Astrocyte (in vitro differentiated cells and primary cell): ENCODE data around the gene BMP6. TPM values are rescaled to one million over a fixed set of nuclear protein-coding genes. Genes with fewer than 3 reads are reported as not detected.

ENCODE experiments used
- DNase-seq: peaks from one replicate; pipeline ENCODE4 v3.0.0-alpha.2; 2010; ENCODE audit warnings: low read depth
- FAIRE-seq: peaks from 2 replicates; lab custom pipeline; 2011; peaks lifted over from hg19 to GRCh38; lab: Jason Lieb, UNC
- H2AFZ ChIP-seq: 2 replicates; pipeline ENCODE4 v1.6.0; 2012; ENCODE audit warnings: low read depth, low read length, inconsistent platforms
- H3K27ac ChIP-seq: 2 replicates; pipeline ENCODE4 v1.5.1; 2011; ENCODE audit warnings: low read depth, low read length, inconsistent platforms
- H3K27me3 ChIP-seq: 2 replicates; pipeline ENCODE4 v1.6.0; 2011; ENCODE audit warnings: low read length, inconsistent platforms; ENCODE audit not compliant: insufficient read depth
- H3K36me3 ChIP-seq: 2 replicates; pipeline ENCODE4 v1.5.1; 2011; ENCODE audit warnings: low read length, inconsistent platforms; ENCODE audit not compliant: insufficient read depth
- H3K4me1 ChIP-seq: 2 replicates; pipeline ENCODE4 v1.5.1; 2011; ENCODE audit warnings: low read length, inconsistent platforms; ENCODE audit not compliant: insufficient read depth
- H3K4me2 ChIP-seq: 2 replicates; pipeline ENCODE4 v1.6.0; 2012; ENCODE audit warnings: low read length, inconsistent platforms
- H3K4me3 ChIP-seq: 2 replicates; pipeline ENCODE4 v1.5.1; 2011; ENCODE audit warnings: low read depth, mild to moderate bottlenecking, low read length, inconsistent platforms; ENCODE audit not compliant: insufficient read depth
- H3K79me2 ChIP-seq: 2 replicates; pipeline ENCODE4 v1.6.0; 2012; ENCODE audit warnings: mild to moderate bottlenecking, low read length, inconsistent platforms; ENCODE audit not compliant: insufficient read depth
- H3K9ac ChIP-seq: 2 replicates; pipeline ENCODE4 v1.6.0; 2012; ENCODE audit warnings: mild to moderate bottlenecking, low read length, inconsistent platforms
- H3K9me3 ChIP-seq: 2 replicates; pipeline ENCODE4 v1.5.1; 2012; ENCODE audit warnings: low read depth, mild to moderate bottlenecking, low read length, inconsistent platforms; ENCODE audit not compliant: insufficient read depth
- H4K20me1 ChIP-seq: 2 replicates; pipeline ENCODE4 v1.6.0; 2012; ENCODE audit warnings: low read length, inconsistent platforms; ENCODE audit not compliant: insufficient read depth
- H3K27ac Mint-ChIP-seq: one replicate; pipeline ENCODE4 v1.8.0; 2021; ENCODE audit warnings: mild to moderate bottlenecking, mixed read lengths; ENCODE audit not compliant: unreplicated experiment
- H3K27me3 Mint-ChIP-seq: one replicate; pipeline ENCODE4 v1.8.0; 2021; ENCODE audit warnings: low read depth, mixed read lengths; ENCODE audit not compliant: unreplicated experiment
- H3K36me3 Mint-ChIP-seq: one replicate; pipeline ENCODE4 v1.8.0; 2021; ENCODE audit warnings: low read depth, mixed read lengths; ENCODE audit not compliant: unreplicated experiment
- H3K4me1 Mint-ChIP-seq: one replicate; pipeline ENCODE4 v1.8.0; 2021; ENCODE audit warnings: low read depth, mixed read lengths; ENCODE audit not compliant: unreplicated experiment
- H3K4me3 Mint-ChIP-seq: one replicate; pipeline ENCODE4 v1.8.0; 2021; ENCODE audit warnings: mild to moderate bottlenecking, moderate library complexity, mixed read lengths; ENCODE audit not compliant: unreplicated experiment
- H3K9me3 Mint-ChIP-seq: one replicate; pipeline ENCODE4 v1.8.0; 2021; ENCODE audit warnings: mild to moderate bottlenecking, mixed read lengths; ENCODE audit not compliant: unreplicated experiment
- EZH2 ChIP-seq: IDR thresholded peaks from 2 replicates; pipeline ENCODE4 v1.6.1; 2012; ENCODE audit warnings: mild to moderate bottlenecking, low read length, inconsistent platforms; ENCODE audit not compliant: insufficient read depth
- total RNA-seq: library from RNA; stranded (reverse); gene quantifications from 2 replicates; pipeline ENCODE4 v1.2.1, GENCODE V29; 2021
- TF ChIP-seq, protein P1 (sequence below): IDR thresholded peaks from 2 replicates; pipeline ENCODE4 v1.5.1; 2011; ENCODE audit warnings: low read depth, mild to moderate bottlenecking, inconsistent platforms, low read length, moderate library complexity; ENCODE audit not compliant: insufficient read depth

The BMP6 gene
- total RNA-seq, 1 donor from 2014 or later: 2.8 TPM

DNA sequence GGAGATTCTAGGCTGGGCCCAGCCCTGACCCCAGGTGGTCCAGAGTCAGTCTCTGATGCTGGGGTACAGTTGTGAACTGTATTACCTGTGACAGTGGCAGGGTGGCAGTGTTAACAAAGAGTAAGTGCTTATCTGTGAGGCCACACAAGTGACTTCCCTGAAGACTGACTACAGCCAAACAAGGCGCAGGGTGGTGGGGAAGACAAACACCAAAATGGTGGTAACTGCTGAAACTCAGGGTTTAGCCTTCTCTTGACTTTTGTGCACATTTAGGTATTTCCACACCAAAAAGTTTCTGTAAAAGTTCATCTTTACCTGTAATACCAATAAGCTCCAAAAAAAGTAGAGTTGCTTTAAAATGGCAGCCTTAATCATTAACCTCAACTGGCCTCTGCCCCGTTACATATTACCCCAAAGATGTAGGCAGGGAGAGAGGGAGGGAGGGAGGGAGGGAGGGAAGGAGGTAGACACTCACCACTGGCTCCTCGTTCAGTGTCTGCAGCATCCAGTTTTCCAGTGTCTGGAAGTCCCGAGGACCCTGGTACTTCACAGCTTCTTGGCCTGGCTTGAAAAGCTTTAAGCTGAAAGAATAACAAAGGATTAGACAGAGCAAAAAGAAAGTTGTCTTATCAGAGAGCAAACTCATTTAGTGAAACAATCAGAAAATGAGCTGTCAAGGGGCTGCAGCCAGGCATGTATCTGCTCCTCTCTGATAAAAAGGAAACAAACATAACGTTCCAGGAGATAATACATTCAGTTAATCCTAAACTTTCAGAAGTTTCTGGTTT is 173.4 kb downstream of the BMP6 start:
- TF ChIP-seq, protein P1, sequence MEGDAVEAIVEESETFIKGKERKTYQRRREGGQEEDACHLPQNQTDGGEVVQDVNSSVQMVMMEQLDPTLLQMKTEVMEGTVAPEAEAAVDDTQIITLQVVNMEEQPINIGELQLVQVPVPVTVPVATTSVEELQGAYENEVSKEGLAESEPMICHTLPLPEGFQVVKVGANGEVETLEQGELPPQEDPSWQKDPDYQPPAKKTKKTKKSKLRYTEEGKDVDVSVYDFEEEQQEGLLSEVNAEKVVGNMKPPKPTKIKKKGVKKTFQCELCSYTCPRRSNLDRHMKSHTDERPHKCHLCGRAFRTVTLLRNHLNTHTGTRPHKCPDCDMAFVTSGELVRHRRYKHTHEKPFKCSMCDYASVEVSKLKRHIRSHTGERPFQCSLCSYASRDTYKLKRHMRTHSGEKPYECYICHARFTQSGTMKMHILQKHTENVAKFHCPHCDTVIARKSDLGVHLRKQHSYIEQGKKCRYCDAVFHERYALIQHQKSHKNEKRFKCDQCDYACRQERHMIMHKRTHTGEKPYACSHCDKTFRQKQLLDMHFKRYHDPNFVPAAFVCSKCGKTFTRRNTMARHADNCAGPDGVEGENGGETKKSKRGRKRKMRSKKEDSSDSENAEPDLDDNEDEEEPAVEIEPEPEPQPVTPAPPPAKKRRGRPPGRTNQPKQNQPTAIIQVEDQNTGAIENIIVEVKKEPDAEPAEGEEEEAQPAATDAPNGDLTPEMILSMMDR: no peak
- no peak for TF ChIP-seq EZH2
- Histone ChIP-seq H3K27ac (no peak overlapping the region), H3K79me2 (peaks cover 34% of the 10 kb centered on the region), H3K4me3 (no peak overlapping the region), H3K27me3 (no peaks in the 10 kb centered on the region), H3K9ac (no peak overlapping the region), H3K4me1 (no peaks in the 10 kb centered on the region), H3K4me2 (no peak overlapping the region), H3K9me3 (no peaks in the 10 kb centered on the region), H2AFZ (no peak overlapping the region), H3K36me3 (peaks cover 88% of the 10 kb centered on the region), H4K20me1 (peaks cover 90% of the 10 kb centered on the region)
- no peaks in the 10 kb centered on the region for H3K9me3 Mint-ChIP-seq
- peaks cover 22% of the 10 kb centered on the region for H3K36me3 Mint-ChIP-seq
- FAIRE-seq (no peak), DNase-seq (no peak)
- no peak overlapping the region for H3K4me3 Mint-ChIP-seq
- no peaks in the 10 kb centered on the region for H3K4me1 Mint-ChIP-seq
- H3K27me3 Mint-ChIP-seq: no peaks in the 10 kb centered on the region
- no peak overlapping the region for H3K27ac Mint-ChIP-seq

- Histone ChIP-seq H4K20me1 (peaks cover 94% of the 10 kb centered on the region), H3K4me2 (no peak overlapping the region), H3K9ac (no peak overlapping the region), H3K27ac (no peak overlapping the region), H3K4me3 (no peak overlapping the region), H3K9me3 (no peaks in the 10 kb centered on the region), H3K4me1 (no peaks in the 10 kb centered on the region), H3K79me2 (peaks cover 40% of the 10 kb centered on the region), H3K27me3 (no peaks in the 10 kb centered on the region), H2AFZ (no peak overlapping the region), H3K36me3 (peaks cover 87% of the 10 kb centered on the region)
- Mint-ChIP-seq H3K4me3 (no peak overlapping the region), H3K9me3 (peaks cover 2% of the 10 kb centered on the region), H3K27me3 (no peaks in the 10 kb centered on the region), H3K36me3 (peaks cover 23% of the 10 kb centered on the region), H3K4me1 (no peaks in the 10 kb centered on the region), H3K27ac (no peak overlapping the region)
- DNase-seq (no peak), FAIRE-seq (no peak)
- TF ChIP-seq, protein P1: no peak
- no peak for TF ChIP-seq EZH2
Measured at GRCh38 chr6:7899889-7900213, 174.0 kb downstream of the BMP6 start.

- Mint-ChIP-seq H3K27ac (no peak overlapping the region), H3K4me3 (no peak overlapping the region), H3K4me1 (no peaks in the 10 kb centered on the region), H3K27me3 (no peaks in the 10 kb centered on the region), H3K36me3 (peaks cover 23% of the 10 kb centered on the region), H3K9me3 (peaks cover 2% of the 10 kb centered on the region)
- no peak overlapping the region for H3K4me3 ChIP-seq
- TF ChIP-seq EZH2: no peak
- TF ChIP-seq, protein P1: no peak
- peaks cover 94% of the 10 kb centered on the region for H4K20me1 ChIP-seq
- H3K79me2 ChIP-seq: peaks cover 47% of the 10 kb centered on the region
- no peaks in the 10 kb centered on the region for H3K9me3 ChIP-seq
- H3K9ac ChIP-seq: no peak overlapping the region
- DNase-seq: no peak
- no peak overlapping the region for H3K27ac ChIP-seq
- H3K4me1 ChIP-seq: no peaks in the 10 kb centered on the region
- no peak overlapping the region for H2AFZ ChIP-seq
- no peaks in the 10 kb centered on the region for H3K27me3 ChIP-seq
- peaks cover 81% of the 10 kb centered on the region for H3K36me3 ChIP-seq
- no peak for FAIRE-seq
- no peak overlapping the region for H3K4me2 ChIP-seq
Measured at GRCh38 chr6:7900621-7901020, 174.7 kb downstream of the BMP6 start.
